ENCODE measurements around the gene GRIK4. TPM values are rescaled to one million over a fixed set of nuclear protein-coding genes. Genes with fewer than 3 reads are reported as not detected.

Gene GRIK4
- total and polyA plus RNA-seq, 9 of the 15 experiments (the other 6 are each of a cell fraction or from before 2014, with no cell fraction given), result not detected

DNA sequence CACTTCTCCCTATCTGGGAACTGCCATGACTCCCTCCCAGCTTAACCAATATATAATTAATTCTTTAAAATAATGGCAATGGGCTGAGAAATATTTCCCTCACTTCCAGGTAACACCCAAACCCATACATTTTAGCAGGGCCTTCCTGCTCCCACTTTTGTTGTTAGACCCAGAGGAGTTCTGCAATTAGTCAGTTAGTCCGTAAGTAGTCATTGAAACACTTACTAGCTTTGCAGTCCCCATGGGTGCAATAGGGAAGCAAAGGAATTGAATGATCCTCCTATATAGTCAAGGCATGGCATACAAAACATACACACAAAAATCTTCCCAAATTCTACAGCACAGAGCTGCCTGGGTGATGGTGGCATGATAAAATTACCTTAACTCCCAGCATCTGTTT lies 258.4 kb downstream of the GRIK4 start (continued):
- TF ChIP-seq CUX1 (CRISPR knock-in tag; IDR thresholded peaks at IDR 0.05) (no peak), GATAD2B (IDR thresholded peaks at IDR 0.05; ENCODE audit: borderline replicate concordance) (no peak), CTCFL (IDR thresholded peaks at IDR 0.05; ENCODE audit: borderline replicate concordance, insufficient read depth, low read depth, low read length, poor library complexity, severe bottlenecking) (no peak), HDAC3 (IDR thresholded peaks at IDR 0.05; ENCODE audit: borderline replicate concordance, partially characterized antibody) (no peak), EGR1 (conservative IDR thresholded peaks at IDR 0.05) (no peak)

Data from K562 (cell line).